Measurements from ENCODE around the gene DNER. TPM values are rescaled to one million over a fixed set of nuclear protein-coding genes. Genes with fewer than 3 reads are reported as not detected.

Gene DNER
- total and polyA plus RNA-seq, 2 of the 13 experiments (the other 11 are each of a cell fraction or from before 2014, with no cell fraction given), result not detected

- no peaks in the 10 kb centered on the region for H3K9me3 ChIP-seq (ENCODE audit: low read length)
- intact Hi-C loops (cut with micrococcal nuclease; ENCODE audit: unreplicated experiment), result no loop called here
- in situ Hi-C loops (cut with HindIII; ENCODE audit: extremely low pct_ligation_motif_present, low pct_unique_long_range_greater_than_20kb), result no loop called here
- ChIA-PET POLR2A (no interaction called here), CTCF (ENCODE audit: low intra/inter-chr PET ratio, low total read pairs) (no interaction called here)
- H4K20me1 ChIP-seq (ENCODE audit: insufficient read depth, low read length), result no peaks in the 10 kb centered on the region
- H3K4me2 ChIP-seq (ENCODE audit: low read depth, low read length), result no peak overlapping the region
- 59% methylated on average over 7 of the region's 10 CpGs for WGBS (ENCODE audit: low lambda C conversion rate)
- no peak overlapping the region for H3K27ac ChIP-seq (ENCODE audit: extremely low read length, insufficient read depth, low read length)
- BruUV-seq (replicated peaks), result no TSS peak
- no peak overlapping the region for H3K9ac ChIP-seq (ENCODE audit: insufficient read depth, low read depth, low read length)
- H2AFZ ChIP-seq (ENCODE audit: low read length), result no peak overlapping the region
- H3K4me1 ChIP-seq (ENCODE audit: insufficient read depth, low read length), result no peaks in the 10 kb centered on the region
- no peak for FAIRE-seq
- H3K27me3 ChIP-seq (ENCODE audit: control insufficient read depth in 1 of 2, insufficient read depth in 2 of 2, low read length in 2 of 2), result peaks cover 0 to 12% of the 10 kb centered on the region in 2 experiments; a peak in 1 of 5 replicates
- ATAC-seq, result no peak
- no peak overlapping the region for H3K4me3 ChIP-seq (replicated peaks in 1 of 3; ENCODE audit: insufficient read depth in 1 of 3, low read depth in 2 of 3, low read length in 3 of 3)
- DNase-seq (ENCODE audit: low spot score), result no peak
- no peaks in the 10 kb centered on the region for H3K79me2 ChIP-seq (ENCODE audit: insufficient read depth, low read length)
- H3K36me3 ChIP-seq (replicated peaks in 1 of 2; ENCODE audit: control insufficient read depth in 1 of 2, insufficient read depth in 2 of 2, low read length in 2 of 2), result no peaks in the 10 kb centered on the region
- TF ChIP-seq ZNF597 (CRISPR knock-in tag; IDR thresholded peaks at IDR 0.05), result no peak
- no peak for TF ChIP-seq KLF6 (CRISPR knock-in tag; IDR thresholded peaks at IDR 0.05)
- TF ChIP-seq REPIN1 (CRISPR knock-in tag; IDR thresholded peaks at IDR 0.05; ENCODE audit: borderline replicate concordance, low read depth), result no peak
- no peak for TF ChIP-seq ZBTB4 (CRISPR knock-in tag; IDR thresholded peaks at IDR 0.05; ENCODE audit: borderline replicate concordance)
- TF ChIP-seq ZNF496 (CRISPR knock-in tag; IDR thresholded peaks at IDR 0.05; ENCODE audit: insufficient replicate concordance), result no peak
- TF ChIP-seq ZNF484 (CRISPR knock-in tag; IDR thresholded peaks at IDR 0.05; ENCODE audit: borderline replicate concordance, low read depth), result no peak
- TF ChIP-seq ZNF331 (CRISPR knock-in tag; IDR thresholded peaks at IDR 0.05), result no peak
- no peak for TF ChIP-seq ZNF891 (CRISPR knock-in tag; IDR thresholded peaks at IDR 0.05)
- no peak for TF ChIP-seq KDM3A (CRISPR knock-in tag; IDR thresholded peaks at IDR 0.05; ENCODE audit: low read depth)
- TF ChIP-seq ZNF263 (CRISPR knock-in tag; IDR thresholded peaks at IDR 0.05), result no peak
- TF ChIP-seq PATZ1 (CRISPR knock-in tag; IDR thresholded peaks at IDR 0.05), result no peak
- no peak for TF ChIP-seq PAWR (CRISPR knock-in tag; IDR thresholded peaks at IDR 0.05; ENCODE audit: borderline replicate concordance)
These were observed 189.6 kb downstream of the DNER start for GRCh38 chr2:229524799-229525198.

Data from HepG2 (cell line).